NCI-H1092 treated with DMSO at 0.1 percent for 48 hours (cell line): ENCODE results near the gene SCYL2.
"Not testable (repeated sequence)": the region's sequence is repeated elsewhere in the genome, so short reads cannot be mapped to it uniquely, and the experiment has no call there.

Experiments
- DNase-seq: peaks from one replicate; lab custom pipeline; 2025; lab: John Stamatoyannopoulos, UW

Gene SCYL2

DNA sequence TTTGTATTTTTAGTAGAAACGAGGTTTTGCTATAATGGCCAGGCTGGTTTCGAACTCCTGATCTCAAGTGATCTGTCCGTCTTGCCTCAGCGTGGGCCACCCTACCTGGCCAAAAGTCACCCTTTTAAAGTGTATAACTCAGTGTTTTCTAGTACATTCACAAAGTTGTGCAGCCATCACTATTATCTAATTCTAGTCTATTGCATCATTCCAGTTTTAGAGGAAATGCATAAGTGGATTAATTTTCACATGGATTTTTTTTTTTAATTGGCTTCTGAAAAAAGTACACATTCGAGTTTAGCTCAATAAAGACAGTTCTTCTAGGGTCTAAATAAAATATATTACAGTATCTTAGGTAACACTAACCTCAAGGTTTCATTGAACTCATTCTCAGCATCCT lies 3.8 kb upstream of the SCYL2 start:
- DNase-seq, result no peak

DNA sequence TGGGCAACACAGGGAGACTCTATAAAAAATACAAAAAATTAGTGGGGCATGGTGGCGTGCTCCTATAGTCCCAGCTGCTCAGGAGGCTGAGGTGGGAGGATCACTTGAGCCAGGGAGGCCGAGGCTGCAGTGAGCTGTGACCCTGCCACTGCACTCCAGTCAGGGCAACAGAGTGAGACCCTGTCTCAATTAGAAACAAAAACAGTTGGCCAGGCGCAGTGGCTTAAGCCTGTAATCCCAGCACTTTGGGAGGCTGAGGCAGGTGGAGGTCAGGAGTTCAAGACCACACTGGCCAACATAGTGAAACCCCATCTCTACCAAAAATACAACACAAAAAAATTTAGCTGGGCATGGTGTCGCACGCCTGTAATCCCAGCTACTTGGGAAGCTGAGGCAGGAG lies 1.9 kb upstream of the SCYL2 start:
- DNase-seq, result not testable (repeated sequence)

DNA sequence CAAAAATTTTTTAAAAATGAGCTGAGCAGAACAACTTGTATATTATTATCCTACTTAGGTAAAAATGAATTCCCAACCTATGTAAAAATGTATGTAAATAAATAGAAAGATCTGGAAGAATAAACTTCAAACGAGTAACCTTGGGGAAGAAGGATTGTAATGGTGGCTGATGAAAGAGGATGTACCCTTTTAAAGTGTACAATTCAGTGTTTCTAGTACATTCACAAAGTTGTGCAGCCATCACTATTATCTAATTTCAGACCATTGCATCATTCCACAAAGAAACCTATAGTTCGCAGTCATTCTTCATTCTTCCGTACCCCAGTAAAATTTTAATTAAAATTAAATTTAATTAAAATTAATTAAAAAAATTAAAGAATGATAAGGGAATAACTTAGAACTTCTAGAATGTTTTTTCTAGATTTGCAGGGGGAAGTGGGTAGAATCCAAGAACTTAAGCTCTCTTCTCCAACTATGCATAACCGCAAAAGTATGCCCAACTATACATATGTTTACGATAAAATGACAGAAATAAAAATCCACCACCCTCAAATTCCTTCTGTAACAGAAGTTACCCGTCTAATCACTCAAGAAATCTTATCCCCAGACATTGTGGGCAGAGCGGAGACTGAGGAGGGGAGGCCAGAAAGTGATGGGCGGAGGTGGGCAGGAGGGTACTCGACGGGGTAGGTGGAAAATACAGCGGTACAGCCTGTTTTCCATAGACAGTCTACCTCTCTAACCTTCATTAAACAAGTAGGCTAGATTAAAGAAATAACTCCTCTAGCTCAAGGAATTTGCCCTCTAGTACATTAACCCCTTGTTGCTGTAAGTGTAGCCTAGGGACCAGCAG lies 1.0 kb upstream of the SCYL2 start:
- DNase-seq, result no peak

DNA sequence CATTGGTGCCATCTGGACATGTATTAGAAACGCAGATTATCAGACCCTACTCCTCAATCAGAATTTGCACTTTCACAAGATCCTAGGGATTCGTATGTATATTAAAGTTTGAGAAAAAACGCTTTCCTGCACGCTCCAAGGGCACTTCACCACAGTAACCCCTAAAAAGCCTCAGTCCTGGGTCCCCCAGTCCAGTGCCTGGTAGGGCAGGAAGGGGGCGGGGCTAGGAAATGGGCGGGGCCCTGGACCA lies 467 bp upstream of the SCYL2 start:
- DNase-seq, result no peak

DNA sequence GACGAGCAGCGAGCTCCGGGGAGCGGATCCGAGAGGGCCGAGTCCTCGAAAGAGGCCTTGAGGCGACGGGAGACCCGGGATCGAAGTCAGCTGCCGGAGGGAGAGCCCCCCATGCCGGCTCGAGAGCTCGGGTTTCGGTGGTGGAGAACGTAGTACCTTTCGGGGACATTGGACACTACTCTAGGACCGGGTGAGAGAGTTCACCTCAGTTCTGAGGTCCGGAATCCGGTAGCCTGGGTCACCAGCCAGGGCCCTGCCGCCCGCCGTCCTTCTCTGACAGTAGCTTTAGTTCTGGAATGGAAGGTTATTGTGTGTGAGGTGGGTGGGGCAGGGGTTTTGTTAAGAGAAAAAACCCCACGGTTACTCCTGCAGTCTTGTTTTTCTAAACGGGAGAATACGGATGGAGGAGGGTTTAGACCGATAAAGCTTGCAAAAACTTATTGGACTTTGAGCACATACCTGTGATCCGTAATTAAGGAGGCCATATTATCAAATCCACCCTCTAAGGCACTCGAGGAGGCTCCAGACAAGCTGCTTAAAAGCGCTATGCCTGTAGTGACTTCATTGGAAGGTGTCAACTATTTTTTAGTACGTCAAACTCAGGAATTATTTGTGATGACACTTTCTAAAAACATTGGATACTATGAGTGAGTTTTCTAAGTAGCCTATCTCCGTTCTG lies 765 bp downstream of the SCYL2 start:
- DNase-seq, result no peak

DNA sequence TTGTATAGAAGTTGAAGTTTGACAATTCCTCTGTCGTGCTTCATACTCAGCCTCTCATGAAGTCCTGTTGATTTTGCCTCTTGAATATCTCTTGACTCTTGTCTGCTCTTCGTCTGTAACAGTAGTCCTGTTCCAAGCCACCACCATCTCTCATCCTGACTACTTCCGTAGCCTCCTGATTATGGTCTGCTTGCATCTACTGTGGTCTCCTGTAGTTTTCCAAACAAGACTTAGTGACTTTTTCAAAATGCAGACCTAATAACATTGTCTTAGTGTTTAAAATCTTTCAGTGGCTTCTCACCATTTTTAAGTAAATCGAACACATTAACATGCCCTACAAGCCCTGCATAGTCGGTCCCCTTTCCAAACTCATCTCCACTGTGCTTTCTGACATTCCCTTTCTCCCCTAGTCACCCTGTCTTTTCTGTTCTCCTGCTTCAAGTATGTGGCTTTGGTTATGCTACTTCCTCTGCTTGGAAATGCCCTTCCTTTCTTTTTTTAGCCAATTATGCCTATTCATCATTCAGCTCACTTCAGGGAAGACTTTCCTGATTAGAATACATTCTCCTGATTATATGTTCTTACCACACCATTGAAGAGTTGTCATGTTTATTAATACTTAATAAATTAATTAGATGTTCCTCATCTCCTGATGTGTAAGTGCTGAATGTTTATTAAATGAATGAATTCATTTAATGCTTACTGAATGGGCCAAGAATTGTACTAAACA lies 2.0 kb downstream of the SCYL2 start:
- no peak for DNase-seq

DNA sequence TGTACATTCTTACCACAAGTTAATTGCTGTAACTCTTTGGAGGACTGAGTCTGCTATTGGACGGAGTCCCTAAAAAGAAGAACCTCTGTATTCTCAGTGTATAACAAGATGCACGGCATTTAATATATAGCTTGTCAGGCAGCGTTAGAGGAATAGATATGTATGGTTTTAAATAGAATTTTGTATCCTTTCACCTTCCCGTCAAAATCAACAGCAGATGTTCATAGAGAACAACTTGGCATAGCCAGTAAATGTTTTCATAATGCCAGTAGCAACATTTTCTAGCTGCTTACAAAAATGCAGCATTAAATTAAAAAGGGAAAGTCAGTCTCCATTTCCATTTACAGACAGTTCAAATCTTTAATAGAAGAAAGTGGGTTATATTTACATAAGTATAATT lies 6.8 kb downstream of the SCYL2 start:
- DNase-seq, result no peak

DNA sequence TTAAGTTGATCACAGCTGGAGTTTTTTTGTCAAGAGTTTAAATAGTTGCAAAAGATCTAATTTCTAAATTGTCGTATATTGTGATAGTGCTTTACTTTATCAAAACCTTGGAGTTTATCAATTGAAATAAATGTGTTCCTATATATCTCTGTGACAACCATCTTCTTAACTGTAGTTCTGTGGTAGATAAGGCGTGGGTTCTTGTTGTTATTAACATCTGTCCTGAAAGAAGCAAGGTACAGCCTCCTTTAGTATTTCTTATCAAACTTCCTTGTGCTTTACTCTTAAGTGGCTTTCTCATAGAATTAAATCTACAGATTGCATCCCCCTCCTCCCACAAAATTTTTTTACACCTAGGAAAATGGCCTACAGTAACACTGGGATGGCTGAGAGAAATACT lies 7.3 kb downstream of the SCYL2 start:
- DNase-seq, result no peak

DNA sequence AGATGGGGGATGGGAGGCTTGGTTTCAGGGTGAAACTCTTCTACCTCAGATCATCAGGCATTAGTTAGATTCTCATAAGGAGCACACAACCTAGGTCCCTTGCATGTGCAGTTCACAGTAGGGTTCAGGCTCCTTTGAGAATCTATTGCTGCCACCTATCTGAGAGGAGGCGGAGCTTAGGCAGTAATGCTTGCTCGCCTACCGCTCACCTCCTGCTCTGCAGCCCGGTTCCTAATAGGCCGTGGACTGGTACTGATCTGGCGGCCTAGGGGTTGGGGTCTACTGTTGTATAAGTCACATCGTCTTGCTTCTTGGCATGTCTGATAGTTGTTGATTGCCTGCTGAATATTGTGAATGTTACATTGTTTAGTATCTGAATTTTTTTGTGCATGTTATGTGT lies 12.2 kb downstream of the SCYL2 start:
- DNase-seq, result no peak

DNA sequence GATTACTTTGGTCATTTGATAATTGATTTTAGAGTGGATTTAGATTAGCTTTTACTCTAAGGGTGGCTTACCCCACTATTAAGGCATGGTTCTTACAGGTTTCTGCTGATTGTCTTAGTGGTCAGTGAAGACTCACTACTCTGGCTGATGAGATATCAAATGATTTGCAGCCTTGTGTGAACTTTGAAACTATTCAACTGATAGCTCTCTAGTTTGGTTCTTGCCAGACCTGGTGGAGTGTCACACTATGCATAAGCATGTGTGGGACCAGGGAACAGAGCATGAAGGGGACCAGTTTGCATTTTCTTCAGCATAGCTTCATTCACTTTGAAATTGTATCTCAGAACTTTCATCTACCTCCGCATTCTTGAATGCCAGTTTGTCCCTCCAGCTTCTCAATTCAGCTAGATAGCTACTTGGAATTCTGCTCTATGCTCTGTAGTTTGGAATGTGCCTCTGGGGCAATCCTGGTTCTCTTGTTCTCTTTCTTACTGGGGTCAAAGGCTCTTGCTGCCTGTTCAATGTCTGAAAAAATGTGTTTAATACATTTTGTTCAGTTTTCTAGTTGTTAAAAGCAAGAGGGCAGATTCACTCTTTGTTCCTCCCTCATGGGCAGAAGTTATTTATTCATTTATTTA lies 12.7 kb downstream of the SCYL2 start:
- DNase-seq, result no peak

DNA sequence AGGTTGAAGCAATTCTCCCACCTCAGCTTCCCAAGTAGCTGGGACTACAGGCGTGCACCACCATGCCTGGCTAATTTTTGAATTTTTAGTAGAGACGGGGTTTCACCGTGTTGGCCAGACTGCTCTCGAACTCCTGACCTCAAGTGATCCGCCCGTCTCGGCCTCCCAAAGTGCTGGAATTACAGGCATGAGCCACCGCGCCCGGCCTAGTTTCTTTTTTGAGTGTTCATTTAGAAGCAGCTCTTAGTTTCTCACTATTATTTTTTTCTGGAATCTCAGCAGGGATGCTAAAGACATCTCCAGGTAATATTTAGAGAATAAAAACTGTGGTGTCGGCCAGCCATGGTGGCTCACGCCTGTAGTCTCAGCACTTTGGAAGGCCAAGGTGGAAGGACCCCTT lies 17.6 kb downstream of the SCYL2 start:
- DNase-seq, result not testable (repeated sequence)

DNA sequence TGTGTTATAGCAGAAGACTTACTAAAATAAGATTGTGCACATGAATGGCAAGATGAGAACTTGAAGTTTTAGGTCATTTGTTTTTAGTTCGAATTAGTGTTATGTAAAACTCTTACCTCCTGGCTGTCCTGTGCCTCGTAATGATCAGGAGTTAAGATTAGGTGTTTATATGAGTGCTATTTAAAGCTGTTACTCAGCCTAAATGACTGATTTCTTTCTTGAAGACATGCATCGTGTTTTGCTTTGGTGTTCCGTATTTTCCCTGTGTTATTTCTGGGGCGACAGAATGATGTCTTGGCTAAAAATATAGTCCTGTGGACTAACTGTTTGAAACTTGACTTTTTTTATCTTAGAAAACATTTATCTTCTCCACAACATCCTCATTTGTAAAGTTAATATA lies 22.1 kb downstream of the SCYL2 start:
- no peak for DNase-seq

DNA sequence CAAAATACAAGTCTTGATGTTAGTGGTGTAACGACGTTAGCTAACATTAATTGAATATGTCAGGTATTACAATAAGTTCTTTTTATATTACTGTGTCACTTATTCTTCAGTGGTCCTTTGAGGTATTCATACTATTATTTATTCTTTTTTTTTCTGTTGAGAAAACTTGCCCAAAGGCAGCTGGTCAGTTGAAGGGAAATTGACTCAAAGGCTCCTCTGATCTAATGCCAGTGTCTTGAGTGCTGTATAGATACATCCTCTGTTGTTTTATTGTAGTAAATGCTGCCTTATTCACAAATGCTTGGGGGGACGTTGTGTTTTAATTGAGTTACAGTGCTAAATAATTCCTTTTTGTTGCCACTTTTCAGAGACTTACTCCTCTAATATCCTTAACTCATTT lies 23.0 kb downstream of the SCYL2 start:
- no peak for DNase-seq

DNA sequence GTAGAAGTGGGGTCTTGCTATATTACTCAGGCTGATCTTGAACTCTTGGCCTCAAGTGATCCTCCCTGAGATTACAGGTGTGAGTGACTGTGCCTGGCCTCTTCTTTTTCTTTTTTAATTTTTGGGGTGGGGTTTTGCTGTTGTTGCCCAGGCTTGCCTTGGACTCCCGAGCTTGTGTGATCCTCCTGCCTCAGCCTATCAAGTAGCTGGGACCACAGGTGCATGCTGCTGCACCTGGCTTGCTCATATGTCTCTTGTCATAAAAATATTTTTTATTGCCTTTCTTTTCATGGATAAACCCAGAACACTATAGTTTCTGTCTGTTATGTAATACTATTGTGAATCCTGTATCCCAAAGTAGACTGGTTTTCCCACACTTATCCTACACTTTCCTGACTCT lies 26.0 kb downstream of the SCYL2 start:
- no peak for DNase-seq

DNA sequence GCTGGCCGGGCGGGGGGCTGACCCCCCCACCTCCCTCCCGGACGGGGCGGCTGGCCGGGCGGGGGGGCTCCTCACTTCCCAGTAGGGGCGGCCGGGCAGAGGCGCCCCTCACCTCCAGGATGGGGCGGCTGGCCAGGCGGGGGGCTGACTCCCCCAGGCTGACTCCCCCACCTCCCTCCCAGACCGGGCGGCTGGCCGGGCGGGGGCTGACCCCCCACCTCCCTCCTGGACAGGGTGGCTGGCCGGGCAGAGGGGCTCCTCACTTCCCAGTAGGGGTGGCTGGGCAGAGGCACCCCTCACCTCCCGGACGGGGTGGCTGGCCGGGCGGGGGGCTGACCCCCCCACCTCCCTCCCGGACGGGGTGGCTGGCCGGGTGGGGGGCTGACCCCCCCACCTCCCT lies 27.4 kb downstream of the SCYL2 start:
- DNase-seq, result not testable (repeated sequence)

DNA sequence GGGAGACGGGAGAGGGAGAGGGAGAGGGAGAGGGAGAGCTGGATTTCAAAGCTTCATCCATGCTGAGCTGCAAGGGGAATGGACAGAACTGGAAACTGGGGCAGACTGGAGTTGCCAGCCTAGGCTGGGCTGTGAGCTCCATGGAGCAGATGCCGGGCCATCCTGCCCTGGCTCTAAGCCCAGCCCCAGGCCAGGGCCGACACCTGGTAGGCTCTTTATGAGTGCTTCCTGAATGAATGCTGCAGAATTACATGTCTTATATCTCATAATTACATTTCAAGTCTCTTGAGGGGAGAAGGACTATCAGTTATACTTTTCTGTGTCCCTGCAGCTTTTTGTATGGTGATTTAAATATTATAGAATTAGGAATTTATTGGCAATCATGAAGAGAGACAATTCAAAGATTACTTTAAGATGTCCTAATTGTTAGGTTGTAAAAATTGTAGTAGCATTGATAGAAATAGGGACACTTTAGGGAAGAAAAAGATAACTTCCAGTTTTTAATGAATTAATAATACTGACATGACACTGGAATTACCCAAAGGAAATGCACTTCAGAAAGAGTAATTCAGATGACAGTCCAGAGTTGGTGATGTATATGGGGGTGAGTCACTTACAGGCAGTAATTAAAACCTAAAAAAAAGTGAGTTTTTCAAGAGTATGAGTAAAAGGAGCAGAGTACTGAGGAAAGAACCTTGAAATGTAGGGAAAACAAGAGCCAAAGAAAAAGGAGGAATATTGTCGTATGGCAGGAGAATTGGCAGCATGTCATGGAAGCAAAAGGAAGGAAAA lies 29.0 kb downstream of the SCYL2 start:
- DNase-seq, result no peak

DNA sequence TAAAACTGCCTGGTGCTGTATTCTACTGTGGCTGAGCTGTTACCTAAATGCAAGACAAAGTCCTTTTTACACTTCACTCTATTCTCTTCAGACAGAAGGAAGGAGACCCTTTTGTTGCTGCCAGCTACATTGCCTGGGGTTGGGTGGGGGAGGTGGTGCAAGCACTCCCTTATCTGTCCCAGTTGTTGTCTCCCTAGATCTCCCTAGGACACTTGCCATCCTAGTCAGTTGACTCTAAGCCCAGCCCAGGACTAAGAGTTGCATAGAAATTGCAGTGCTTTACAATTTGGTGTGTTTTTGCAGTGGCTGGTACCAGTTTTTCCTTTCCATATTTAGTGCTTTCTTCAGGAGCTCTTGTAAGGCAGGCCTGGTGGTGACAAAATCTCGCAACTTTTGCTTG lies 35.1 kb downstream of the SCYL2 start:
- DNase-seq, result no peak

DNA sequence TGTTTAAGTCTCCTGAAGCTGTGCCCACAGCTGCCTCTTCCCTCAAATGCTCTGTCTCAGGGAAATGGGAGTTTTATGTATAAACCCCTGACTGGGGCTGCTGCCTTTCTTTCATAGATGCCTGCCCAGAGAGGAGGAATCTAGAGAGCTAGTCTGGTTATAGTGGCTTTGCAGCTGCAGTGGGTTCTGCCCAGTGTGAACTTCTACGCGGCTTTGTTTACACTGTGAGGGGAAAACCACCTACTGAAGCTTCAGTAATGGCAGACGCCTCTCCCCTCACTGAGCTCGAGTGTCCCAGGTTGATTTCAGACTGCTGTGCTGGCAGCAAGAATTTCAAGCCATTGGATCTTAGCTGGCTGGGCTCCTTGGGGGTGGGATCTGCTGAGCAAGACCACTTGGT lies 36.9 kb downstream of the SCYL2 start:
- no peak for DNase-seq

DNA sequence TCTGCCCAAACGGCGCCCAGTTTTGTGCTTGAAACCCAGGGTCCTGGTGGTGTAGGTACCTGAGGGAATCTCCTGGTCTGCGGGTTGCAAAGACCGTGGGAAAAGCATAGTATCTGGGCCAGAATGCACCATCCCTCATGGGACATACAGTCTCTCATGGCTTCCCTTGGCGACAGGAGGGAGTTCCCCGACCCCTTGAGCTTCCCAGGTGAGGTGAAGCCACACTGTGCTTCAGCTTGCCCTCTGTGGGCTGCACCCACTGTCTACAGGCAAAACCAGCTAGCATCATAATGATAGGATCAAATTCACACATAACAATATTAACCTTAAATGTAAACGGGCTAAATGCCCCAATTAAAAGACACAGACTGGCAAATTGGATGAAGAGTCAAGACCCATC lies 37.4 kb downstream of the SCYL2 start:
- DNase-seq, result not testable (repeated sequence)

DNA sequence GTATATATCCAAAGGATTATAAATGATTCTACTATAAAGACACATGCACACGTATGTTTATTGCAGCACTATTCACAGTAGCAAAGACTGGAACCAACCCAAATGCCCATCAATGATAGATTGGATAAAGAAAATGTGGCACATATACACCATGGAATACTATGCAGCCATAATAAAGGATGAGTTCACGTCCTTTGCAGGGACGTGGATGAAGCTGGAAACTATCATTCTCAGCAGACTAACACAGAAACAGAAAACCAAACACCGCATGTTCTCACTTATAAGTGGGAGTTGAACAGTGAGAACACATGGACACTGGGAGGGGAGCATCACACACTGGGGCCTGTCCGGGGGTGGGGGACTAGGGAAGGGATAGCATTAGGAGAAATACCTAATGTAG lies 41.2 kb downstream of the SCYL2 start:
- not testable (repeated sequence) for DNase-seq

DNA sequence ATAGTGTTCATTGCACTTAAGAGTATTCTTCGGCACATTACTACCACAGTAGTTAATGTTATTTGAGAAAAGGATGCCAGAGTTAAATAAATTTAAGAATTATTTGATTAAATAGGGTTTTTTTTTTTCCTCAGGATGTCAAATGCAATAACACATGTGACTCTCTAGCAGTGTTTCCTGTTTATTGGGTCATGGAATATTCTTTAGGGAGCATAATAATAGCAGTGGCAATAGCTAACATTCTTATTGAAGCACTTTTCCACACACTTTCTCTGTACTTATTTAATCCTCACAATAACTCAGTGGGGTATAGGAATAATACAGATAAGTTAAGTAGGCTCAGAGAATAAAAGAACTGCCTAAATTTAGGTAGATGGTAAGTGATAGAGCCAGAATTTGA lies 44.3 kb downstream of the SCYL2 start:
- DNase-seq, result no peak

DNA sequence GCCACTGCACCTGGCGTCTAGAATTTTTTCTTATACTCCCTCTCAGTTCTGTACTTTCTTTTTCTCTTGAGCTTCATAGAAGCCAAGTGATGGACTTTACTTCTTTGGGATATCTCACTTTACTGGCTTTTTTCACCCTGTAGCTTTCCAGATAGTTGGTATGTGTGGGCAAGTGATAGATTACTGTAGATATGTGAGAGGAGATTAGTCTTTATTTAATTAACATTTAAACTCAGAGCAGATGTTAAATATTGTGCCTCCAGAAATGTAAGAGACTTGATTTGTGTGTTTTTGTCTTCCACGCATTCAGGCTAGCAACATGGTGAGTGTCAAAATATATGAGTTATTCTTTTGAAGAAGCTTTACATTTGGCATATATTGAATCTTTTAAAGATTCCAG lies 50.4 kb downstream of the SCYL2 start:
- DNase-seq, result no peak
